ENCODE results near the gene PHKB.
A peak's percentile ranks its signal among the peaks of the same experiment; 100 is the strongest.

Gene PHKB

DNA sequence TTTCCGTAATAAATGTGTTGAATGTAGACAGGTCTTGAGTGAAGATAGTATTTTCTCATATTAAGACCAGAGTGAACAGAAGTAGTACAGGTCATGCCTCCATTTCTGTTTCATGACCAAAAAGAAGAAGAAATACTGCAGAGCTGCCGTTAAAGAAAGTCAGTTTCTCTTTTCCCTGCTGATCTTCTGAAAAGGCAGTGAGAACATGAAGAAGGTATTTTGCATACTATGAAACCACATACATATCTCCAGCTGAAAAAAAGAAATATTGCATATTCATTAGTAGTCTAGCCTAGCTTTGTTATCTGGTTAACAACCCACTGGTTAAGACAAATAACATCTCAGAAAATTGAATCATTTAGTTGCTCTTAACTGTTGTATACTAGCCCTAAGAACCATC, 138.4 kb downstream of the PHKB start:
- Histone ChIP-seq H3K27me3 (ENCODE audit: control insufficient read depth, low read length) (no peaks in the 10 kb centered on the region), H3K4me2 (ENCODE audit: low read length) (peak overlapping the region; percentile 60), H3K79me2 (ENCODE audit: control insufficient read depth, low read length) (no peaks in the 10 kb centered on the region), H4K20me1 (ENCODE audit: control insufficient read depth, insufficient read depth, low read depth, low read length) (no peaks in the 10 kb centered on the region), H3K36me3 (ENCODE audit: control insufficient read depth, low read length) (peaks cover 18% of the 10 kb centered on the region), H3K4me1 (ENCODE audit: control insufficient read depth, low read length) (peaks cover 75% of the 10 kb centered on the region), H3K9me2 (replicated peaks; ENCODE audit: control insufficient read depth, low read length) (no peaks in the 10 kb centered on the region), H3K4me3 (ENCODE audit: low read length) (peak overlapping the region; percentile 38), H3K9me3 (ENCODE audit: control insufficient read depth, insufficient read depth, low read length) (no peaks in the 10 kb centered on the region), H3K27ac (ENCODE audit: low read depth, low read length) (peak overlapping the region; percentile 88), H3F3A (ENCODE audit: control insufficient read depth, insufficient read depth) (peaks cover 21% of the 10 kb centered on the region)
- TF ChIP-seq CTCF (IDR thresholded peaks at IDR 0.05; ENCODE audit: low read depth, low read length, poor library complexity, severe bottlenecking), result no peak
- no peak for TF ChIP-seq EZH2phosphoT487 (IDR thresholded peaks at IDR 0.05; ENCODE audit: borderline replicate concordance, low read length)

DNA sequence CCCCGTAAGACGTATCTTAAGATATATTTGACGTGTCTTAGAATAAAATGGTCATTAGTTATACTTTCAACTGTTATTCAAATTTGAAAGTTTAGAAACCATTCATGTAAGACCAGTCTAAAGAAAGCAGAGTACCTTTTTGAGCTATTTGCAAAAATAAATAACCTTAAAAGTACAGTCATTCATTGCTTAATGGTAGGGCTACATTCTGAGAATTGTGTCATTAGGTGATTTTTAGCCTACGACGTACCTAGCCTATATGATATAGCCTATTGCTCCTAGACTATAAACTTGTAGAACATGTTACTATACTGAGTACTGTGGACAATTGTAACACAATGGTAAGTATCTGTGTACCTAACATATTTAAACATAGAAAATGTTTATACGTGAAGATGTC, 139.2 kb downstream of the PHKB start:
- peaks cover 71% of the 10 kb centered on the region for H3K4me1 ChIP-seq (ENCODE audit: control insufficient read depth, low read length)
- H3K27ac ChIP-seq (ENCODE audit: low read depth, low read length), result peak overlapping the region; percentile 88
- no peaks in the 10 kb centered on the region for H3K9me3 ChIP-seq (ENCODE audit: control insufficient read depth, insufficient read depth, low read length)
- no peaks in the 10 kb centered on the region for H3K79me2 ChIP-seq (ENCODE audit: control insufficient read depth, low read length)
- H3K27me3 ChIP-seq (ENCODE audit: control insufficient read depth, low read length), result no peaks in the 10 kb centered on the region
- TF ChIP-seq EZH2phosphoT487 (IDR thresholded peaks at IDR 0.05; ENCODE audit: borderline replicate concordance, low read length) (no peak), CTCF (IDR thresholded peaks at IDR 0.05; ENCODE audit: low read depth, low read length, poor library complexity, severe bottlenecking) (no peak)
- peaks cover 21% of the 10 kb centered on the region for H3F3A ChIP-seq (ENCODE audit: control insufficient read depth, insufficient read depth)
- H4K20me1 ChIP-seq (ENCODE audit: control insufficient read depth, insufficient read depth, low read depth, low read length), result no peaks in the 10 kb centered on the region
- no peaks in the 10 kb centered on the region for H3K9me2 ChIP-seq (replicated peaks; ENCODE audit: control insufficient read depth, low read length)
- H3K4me3 ChIP-seq (ENCODE audit: low read length), result peak overlapping the region; percentile 38
- H3K36me3 ChIP-seq (ENCODE audit: control insufficient read depth, low read length), result peaks cover 16% of the 10 kb centered on the region
- H3K4me2 ChIP-seq (ENCODE audit: low read length), result peak overlapping the region; percentile 60

- no peaks in the 10 kb centered on the region for H3K9me2 ChIP-seq (replicated peaks; ENCODE audit: control insufficient read depth, low read length)
- no peak overlapping the region for H3K4me3 ChIP-seq (ENCODE audit: low read length)
- H3K79me2 ChIP-seq (ENCODE audit: control insufficient read depth, low read length), result no peaks in the 10 kb centered on the region
- no peaks in the 10 kb centered on the region; the same call in 1 of the 2 replicates for H3K36me3 ChIP-seq (ENCODE audit: control insufficient read depth, low read length)
- H3K4me1 ChIP-seq (ENCODE audit: control insufficient read depth, low read length), result peaks cover 40% of the 10 kb centered on the region
- no peaks in the 10 kb centered on the region for H3K9me3 ChIP-seq (ENCODE audit: control insufficient read depth, insufficient read depth, low read length)
- H3K4me2 ChIP-seq (ENCODE audit: low read length), result no peak overlapping the region
- no peak overlapping the region for H3K27ac ChIP-seq (ENCODE audit: low read depth, low read length)
- H4K20me1 ChIP-seq (ENCODE audit: control insufficient read depth, insufficient read depth, low read depth, low read length), result no peaks in the 10 kb centered on the region
- no peaks in the 10 kb centered on the region for H3K27me3 ChIP-seq (ENCODE audit: control insufficient read depth, low read length)
- no peak for TF ChIP-seq EZH2phosphoT487 (IDR thresholded peaks at IDR 0.05; ENCODE audit: borderline replicate concordance, low read length)
- no peak for TF ChIP-seq CTCF (IDR thresholded peaks at IDR 0.05; ENCODE audit: low read depth, low read length, poor library complexity, severe bottlenecking)
- peaks cover 14% of the 10 kb centered on the region for H3F3A ChIP-seq (ENCODE audit: control insufficient read depth, insufficient read depth)
Measured at GRCh38 chr16:47604306-47604705, 143.2 kb downstream of the PHKB start.

All from DOHH2 (cell line).